ENCODE results near the gene L3MBTL4. TPM values are rescaled to one million over a fixed set of nuclear protein-coding genes. Genes with fewer than 3 reads are reported as not detected.
"Not testable (repeated sequence)": the region's sequence is repeated elsewhere in the genome, so short reads cannot be mapped to it uniquely, and the experiment has no call there.

L3MBTL4 gene
- polyA plus RNA-seq, 3 donors = 1.1 to 1.8 (median 1.7) TPM

GRCh38 chr18:6161549-6161948 is 253.2 kb downstream of the L3MBTL4 start:
- H3K27ac ChIP-seq (ENCODE audit: low read depth, low read length) = no peak overlapping the region
- WGBS, 3 donors = 92 to 95% (median 94%) methylated on average over 4 of the region's 4 CpGs

DNA sequence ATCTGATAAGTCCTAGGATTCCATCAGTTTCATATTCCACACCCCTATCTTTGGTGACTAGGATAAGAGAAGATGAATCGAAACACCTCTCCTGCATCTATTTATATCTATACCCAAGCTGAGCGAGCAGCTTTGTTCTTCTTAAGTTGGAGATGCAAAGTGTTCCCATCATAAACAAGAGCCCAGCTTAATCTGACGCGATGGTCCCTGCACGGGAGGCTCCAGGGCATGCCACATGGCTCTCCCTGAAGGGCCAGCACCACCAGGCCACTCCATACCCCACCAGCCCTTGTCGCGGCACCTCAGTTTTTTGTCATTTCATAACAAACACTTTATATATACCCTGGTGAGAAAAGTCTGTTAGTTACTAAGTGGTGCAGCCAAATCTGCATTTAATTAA is 255.3 kb downstream of the L3MBTL4 start:
- 91 to 95% (median 93%) methylated on average over 7 of the region's 7 CpGs for WGBS, 3 donors
- no peak overlapping the region for H3K27ac ChIP-seq (ENCODE audit: low read depth, low read length)

DNA sequence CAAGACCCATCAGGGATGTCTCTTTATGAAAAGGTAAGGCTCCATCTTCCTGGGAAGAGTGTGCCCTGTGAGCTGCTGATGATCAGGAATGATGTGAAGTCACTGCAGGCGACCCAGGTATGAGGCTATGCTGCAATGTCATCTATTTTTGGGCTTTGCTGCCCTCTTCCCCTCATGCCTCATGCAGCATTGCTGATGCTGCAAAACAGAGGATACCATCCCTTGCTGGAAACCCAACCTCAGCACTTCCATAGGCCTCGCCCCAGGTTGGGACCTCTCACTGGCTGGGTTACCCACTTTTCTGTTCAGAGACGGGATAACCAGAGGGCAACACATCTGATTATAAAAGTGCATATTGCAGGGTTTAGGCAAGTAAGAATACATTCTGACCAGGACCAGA is 255.8 kb downstream of the L3MBTL4 start:
- no peak overlapping the region for H3K27ac ChIP-seq (ENCODE audit: low read depth, low read length)
- WGBS, 3 donors = 84 to 94% (median 90%) methylated on average over 3 of the region's 3 CpGs

- WGBS, 3 donors = 70 to 77% (median 76%) methylated on average over 6 of the region's 6 CpGs
- no peak overlapping the region for H3K27ac ChIP-seq (ENCODE audit: low read depth, low read length)
These were observed 258.3 kb downstream of the L3MBTL4 start for GRCh38 chr18:6156446-6156845.

GRCh38 chr18:6155707-6156106 is 259.0 kb downstream of the L3MBTL4 start:
- H3K27ac ChIP-seq (ENCODE audit: low read depth, low read length) = no peak overlapping the region
- WGBS, 3 donors = 83 to 94% (median 89%) methylated on average over 2 of the region's 2 CpGs

DNA sequence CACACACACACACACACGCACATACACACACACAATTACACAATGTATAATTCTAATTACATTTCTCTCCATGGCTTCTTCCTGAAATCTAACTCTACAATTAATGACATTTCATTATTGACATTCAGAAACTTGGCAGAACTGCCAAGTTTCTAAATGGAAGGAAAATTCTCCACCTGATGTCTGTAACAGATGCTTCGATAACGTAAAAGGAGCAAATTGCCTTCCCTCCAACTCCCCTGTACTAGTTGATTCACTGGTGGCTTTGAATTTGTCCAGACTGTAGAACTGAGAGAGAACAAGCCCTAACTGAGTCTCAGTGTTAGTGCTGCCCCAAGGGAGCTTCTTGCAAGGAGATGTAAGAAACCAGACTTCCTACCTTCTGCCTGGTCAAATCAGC is 264.3 kb downstream of the L3MBTL4 start:
- 53 to 80% (median 78%) methylated on average over 3 of the region's 3 CpGs for WGBS, 3 donors
- no peak overlapping the region for H3K27ac ChIP-seq (ENCODE audit: low read depth, low read length)

- WGBS, 3 donors = 87 to 93% (median 93%) methylated on average over 16 of the region's 16 CpGs
- H3K27ac ChIP-seq (ENCODE audit: low read depth, low read length) = no peak overlapping the region
These were observed 268.4 kb downstream of the L3MBTL4 start for GRCh38 chr18:6146307-6146661.

- H3K27ac ChIP-seq (ENCODE audit: low read depth, low read length) = no peak overlapping the region
- 76 to 82% (median 81%) methylated on average over 18 of the region's 18 CpGs for WGBS, 3 donors
These were observed 268.9 kb downstream of the L3MBTL4 start for GRCh38 chr18:6145645-6146306.

DNA sequence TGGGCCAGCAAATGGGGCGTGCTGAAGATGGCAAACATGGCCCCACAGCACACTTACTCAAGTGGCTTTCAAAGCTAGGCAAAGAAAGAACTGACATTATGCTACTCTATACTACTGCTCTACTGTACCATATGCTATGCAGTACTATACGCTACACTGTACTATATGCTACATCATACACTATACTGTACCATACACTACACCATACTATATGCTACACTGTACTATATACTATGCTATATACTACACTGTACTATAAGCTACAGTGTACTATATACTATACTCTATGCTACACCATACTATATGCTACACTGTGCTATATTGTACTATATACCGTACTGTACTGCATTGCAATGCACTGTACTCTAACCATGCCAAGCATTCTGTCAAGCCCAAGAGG is 275.7 kb downstream of the L3MBTL4 start:
- WGBS, 3 donors = 93 to 96% (median 95%) methylated on average over 3 of the region's 3 CpGs
- H3K27ac ChIP-seq (ENCODE audit: low read depth, low read length) = no peak overlapping the region

- H3K27ac ChIP-seq (ENCODE audit: low read depth, low read length) = not testable (repeated sequence)
- WGBS, 3 donors = 82 to 92% (median 89%) methylated on average over 1 of the region's 1 CpG
These were observed 278.8 kb downstream of the L3MBTL4 start for GRCh38 chr18:6135901-6136300.

DNA sequence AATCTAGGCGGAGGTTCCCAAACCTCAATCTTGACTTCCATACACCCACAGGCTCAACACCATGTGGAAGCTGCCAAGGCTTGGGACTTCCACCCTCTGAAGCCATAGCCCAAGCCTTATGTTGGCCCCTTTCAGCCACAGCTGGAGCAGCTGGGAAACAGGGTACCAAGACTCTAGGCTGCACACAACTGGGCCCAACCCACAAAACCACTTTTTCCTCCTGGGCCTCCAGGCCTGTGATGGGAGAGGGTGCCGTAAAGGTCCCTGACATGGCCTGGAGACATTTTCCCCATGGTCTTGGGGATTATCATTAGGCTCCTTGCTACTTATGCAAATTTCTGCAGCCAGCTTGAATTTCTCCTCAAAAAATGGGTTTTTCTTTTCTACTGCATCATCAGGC is 279.7 kb downstream of the L3MBTL4 start:
- not testable (repeated sequence) for H3K27ac ChIP-seq (ENCODE audit: low read depth, low read length)
- 92 to 98% (median 97%) methylated on average over 2 of the region's 2 CpGs for WGBS, 3 donors

- H3K27ac ChIP-seq (ENCODE audit: low read depth, low read length) = no peak overlapping the region
- WGBS, 3 donors = 82 to 89% (median 84%) methylated on average over 10 of the region's 10 CpGs
These were observed 281.9 kb downstream of the L3MBTL4 start for GRCh38 chr18:6132751-6133368.

DNA sequence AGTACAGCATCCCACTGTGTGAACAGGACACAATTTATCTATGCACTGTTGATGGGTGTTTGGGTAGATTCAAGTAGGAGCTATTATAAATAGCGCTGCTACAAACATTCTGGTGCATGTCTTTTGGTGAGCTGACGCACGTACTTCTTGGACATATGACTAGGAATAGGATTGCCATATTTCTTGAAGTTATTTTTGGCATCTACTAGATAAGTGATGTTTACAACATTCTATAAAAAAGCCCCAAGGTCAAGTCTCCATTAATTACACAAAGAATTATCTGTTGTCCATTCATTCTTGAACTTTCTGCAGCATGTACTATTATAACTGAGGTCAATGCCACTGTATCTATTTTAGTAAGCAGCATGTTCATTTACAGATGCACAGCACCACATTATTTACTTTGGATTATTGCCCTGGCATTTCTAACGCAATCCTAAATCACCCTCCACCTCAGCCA is 293.9 kb downstream of the L3MBTL4 start:
- H3K27ac ChIP-seq (ENCODE audit: low read depth, low read length) = no peak overlapping the region
- WGBS, 3 donors = 61 to 76% (median 72%) methylated on average over 4 of the region's 4 CpGs

DNA sequence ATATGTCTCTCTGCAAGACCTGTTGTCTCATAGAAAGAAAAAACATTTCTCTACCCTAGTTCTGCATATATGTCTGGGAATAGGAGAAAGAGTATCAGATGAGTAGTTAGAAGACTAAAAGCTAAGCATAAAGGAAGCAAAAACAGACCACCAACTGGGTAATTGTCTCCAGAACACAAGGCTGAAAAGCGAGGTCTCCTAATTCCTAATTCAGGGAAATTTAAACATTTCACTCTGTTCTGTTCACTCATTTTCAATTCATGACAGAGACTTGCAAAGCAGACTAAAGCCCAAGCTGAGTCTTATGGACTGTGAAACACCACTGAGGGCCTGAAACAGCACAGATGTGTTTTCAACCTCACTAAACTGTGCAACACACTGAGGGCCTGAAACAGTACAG is 294.9 kb downstream of the L3MBTL4 start:
- H3K27ac ChIP-seq (ENCODE audit: low read depth, low read length) = no peak overlapping the region
- 88 to 92% (median 91%) methylated on average over 1 of the region's 1 CpG for whole genome bisulfite sequencing, 3 donors

GRCh38 chr18:6118080-6118479 is 296.6 kb downstream of the L3MBTL4 start:
- WGBS, 3 donors = 69 to 71% (median 71%) methylated on average over 2 of the region's 2 CpGs

DNA sequence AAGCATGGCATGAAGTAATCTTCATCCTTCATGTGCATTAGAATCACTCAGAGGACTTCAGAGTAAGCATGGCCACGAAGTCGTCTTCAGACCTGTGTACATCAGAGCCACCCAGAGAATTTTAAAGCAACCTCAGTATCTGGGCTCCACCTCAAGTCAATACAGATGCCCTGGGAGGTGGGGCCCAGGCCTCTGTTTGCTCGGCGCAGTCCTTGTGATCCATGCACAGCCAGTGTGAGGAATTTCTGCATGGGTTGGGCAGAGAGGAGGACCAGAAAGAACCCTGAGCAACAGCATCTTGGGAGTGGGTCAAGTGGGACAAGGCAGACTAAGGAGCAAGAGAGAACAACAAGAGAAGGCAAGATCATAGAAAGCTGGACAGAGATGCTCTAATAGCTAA is 299.0 kb downstream of the L3MBTL4 start:
- H3K27ac ChIP-seq (ENCODE audit: low read depth, low read length) = no peak overlapping the region
- WGBS, 3 donors = 81 to 94% (median 90%) methylated on average over 4 of the region's 4 CpGs

More at GRCh38 chr18:6118080-6118479, 296.6 kb downstream of the L3MBTL4 start:
- H3K27ac ChIP-seq (ENCODE audit: low read depth, low read length) = no peak overlapping the region

DNA sequence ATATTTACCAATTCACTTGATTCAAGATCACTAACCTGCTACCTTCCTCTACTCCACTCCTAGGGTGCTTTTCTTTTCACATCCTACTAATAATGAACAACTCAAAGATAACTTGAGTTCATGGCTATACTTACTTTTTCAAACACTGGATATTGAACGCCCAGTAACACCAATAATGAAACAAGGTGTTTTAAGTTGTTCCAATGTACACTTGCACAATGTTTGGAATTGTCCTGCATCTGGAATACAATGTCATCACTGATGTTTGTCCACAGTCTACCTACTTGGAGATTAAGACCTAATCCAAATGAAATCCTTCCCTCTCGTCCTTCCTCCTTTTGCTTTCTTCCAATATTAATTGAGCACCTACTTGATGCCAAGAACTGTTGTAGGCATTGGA is 301.1 kb downstream of the L3MBTL4 start:
- H3K27ac ChIP-seq (ENCODE audit: low read depth, low read length) = no peak overlapping the region
- 85 to 94% (median 90%) methylated on average over 2 of the region's 2 CpGs for WGBS, 3 donors

- no peak overlapping the region for H3K27ac ChIP-seq (ENCODE audit: low read depth, low read length)
- 77 to 82% (median 77%) methylated on average over 3 of the region's 3 CpGs for WGBS, 3 donors
These were observed 303.0 kb downstream of the L3MBTL4 start for GRCh38 chr18:6111726-6112125.

DNA sequence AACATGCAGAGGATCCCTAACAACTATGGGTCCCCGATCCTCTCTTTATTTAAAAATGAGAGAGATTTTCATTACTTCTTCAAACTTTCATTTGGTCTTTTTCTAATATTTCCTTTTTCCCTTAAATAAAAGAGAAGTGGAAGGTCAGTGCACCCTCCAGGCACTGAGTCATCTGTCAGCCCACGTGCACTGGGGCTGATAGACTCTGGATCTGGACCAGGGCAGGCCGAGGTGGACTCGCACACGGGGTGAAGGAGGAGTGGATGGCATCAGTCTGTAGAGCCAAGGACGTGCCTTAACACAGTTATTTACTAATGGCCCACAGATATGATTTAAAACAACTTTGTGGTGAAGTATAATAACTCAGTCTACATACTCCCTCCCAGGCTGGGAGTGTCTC is 305.0 kb downstream of the L3MBTL4 start:
- H3K27ac ChIP-seq (ENCODE audit: low read depth, low read length) = no peak overlapping the region
- WGBS, 3 donors = 56 to 73% (median 70%) methylated on average over 6 of the region's 6 CpGs

GRCh38 chr18:6107794-6108193 is 306.9 kb downstream of the L3MBTL4 start:
- no peak overlapping the region for H3K27ac ChIP-seq (ENCODE audit: low read depth, low read length)
- 58 to 68% (median 65%) methylated on average over 6 of the region's 6 CpGs for WGBS, 3 donors
